SK-N-MC (cell line): ENCODE measurements around the gene NAA15.

Experiments used
- EZH2 ChIP-seq: fragments of 200-600 bp; sonication (generic); IDR thresholded peaks from one replicate; pipeline ENCODE4 v1.6.1; 2017; ENCODE audit warnings: antibody characterized with exemption
- FOXP2 ChIP-seq: optimal IDR thresholded peaks from 2 replicates; pipeline ENCODE3; 2011; ENCODE audit warnings: mild to moderate bottlenecking, moderate library complexity; ENCODE audit not compliant: insufficient read depth; ENCODE audit errors: extremely low read length, control extremely low read depth
- POLR2AphosphoS5 ChIP-seq: IDR thresholded peaks from 2 replicates; pipeline ENCODE4 v1.6.1; 2012; ENCODE audit warnings: mild to moderate bottlenecking, low read depth, low read length, borderline replicate concordance

GRCh38 chr4:139416073-139416673 is 114.9 kb downstream of the NAA15 start:
- no peak for TF ChIP-seq POLR2AphosphoS5
- TF ChIP-seq EZH2: no peak
- no peak for TF ChIP-seq FOXP2
